Keratinocyte (primary cell): ENCODE results near the gene TMEM184C.

ENCODE experiments used
- EZH2 ChIP-seq: IDR thresholded peaks from one replicate; pipeline ENCODE4 v1.6.1; 2012; ENCODE audit warnings: inconsistent platforms, mild to moderate bottlenecking, low read length, moderate library complexity
- TF ChIP-seq, protein P1 (sequence below), 3 experiments: IDR thresholded peaks in 1 of 3; conservative IDR thresholded peaks in 1 of 3; optimal IDR thresholded peaks in 1 of 3; 2 replicates in 2 of 3; 3 replicates in 1 of 3; pipeline versions ENCODE3 to v1.5.1; 2011; ENCODE audit warnings: low read length in 3 of 3, mild to moderate bottlenecking in 3 of 3, moderate library complexity in 2 of 3, control low read depth in 1 of 3, inconsistent platforms in 1 of 3; ENCODE audit not compliant: insufficient read depth in 2 of 3; ENCODE audit errors: extremely low read depth in 1 of 3

DNA sequence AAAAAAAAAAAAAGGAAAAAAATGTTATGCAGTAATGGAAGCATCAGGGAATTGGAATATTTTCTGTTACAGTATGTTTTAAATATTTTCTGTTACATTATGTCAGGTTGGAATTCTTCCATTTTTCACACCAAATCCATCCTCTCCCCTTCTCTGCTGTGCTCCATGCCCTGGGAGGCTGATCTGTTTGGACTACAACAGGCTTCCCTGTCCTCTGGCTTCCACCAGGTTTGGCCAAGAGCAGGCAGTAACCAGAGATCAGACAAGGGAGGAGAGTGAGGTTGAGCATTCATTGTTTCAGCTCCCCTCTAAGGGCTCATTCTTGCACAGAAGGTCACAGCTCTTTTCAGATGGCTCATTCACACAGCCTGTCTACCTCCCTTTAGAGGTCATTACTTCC, 11.7 kb upstream of the TMEM184C start:
- TF ChIP-seq, protein P1, sequence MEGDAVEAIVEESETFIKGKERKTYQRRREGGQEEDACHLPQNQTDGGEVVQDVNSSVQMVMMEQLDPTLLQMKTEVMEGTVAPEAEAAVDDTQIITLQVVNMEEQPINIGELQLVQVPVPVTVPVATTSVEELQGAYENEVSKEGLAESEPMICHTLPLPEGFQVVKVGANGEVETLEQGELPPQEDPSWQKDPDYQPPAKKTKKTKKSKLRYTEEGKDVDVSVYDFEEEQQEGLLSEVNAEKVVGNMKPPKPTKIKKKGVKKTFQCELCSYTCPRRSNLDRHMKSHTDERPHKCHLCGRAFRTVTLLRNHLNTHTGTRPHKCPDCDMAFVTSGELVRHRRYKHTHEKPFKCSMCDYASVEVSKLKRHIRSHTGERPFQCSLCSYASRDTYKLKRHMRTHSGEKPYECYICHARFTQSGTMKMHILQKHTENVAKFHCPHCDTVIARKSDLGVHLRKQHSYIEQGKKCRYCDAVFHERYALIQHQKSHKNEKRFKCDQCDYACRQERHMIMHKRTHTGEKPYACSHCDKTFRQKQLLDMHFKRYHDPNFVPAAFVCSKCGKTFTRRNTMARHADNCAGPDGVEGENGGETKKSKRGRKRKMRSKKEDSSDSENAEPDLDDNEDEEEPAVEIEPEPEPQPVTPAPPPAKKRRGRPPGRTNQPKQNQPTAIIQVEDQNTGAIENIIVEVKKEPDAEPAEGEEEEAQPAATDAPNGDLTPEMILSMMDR (optimal IDR thresholded peaks at IDR 0.05 in 1 of 3, IDR thresholded peaks at IDR 0.05 in 1 of 3, conservative IDR thresholded peaks at IDR 0.05 in 1 of 3; ENCODE audit: extremely low read depth in 1 of 3, insufficient read depth in 2 of 3, low read length in 3 of 3), result no peak
- TF ChIP-seq EZH2, result no peak
